Lower leg skin (tissue), 4 donors: ENCODE data around the gene EIF1AD. TPM values are rescaled to one million over a fixed set of nuclear protein-coding genes. Genes with fewer than 3 reads are reported as not detected.
A peak's percentile ranks its signal among the peaks of the same experiment; 100 is the strongest.

Experiments used
- DNase-seq, 2 donors: peaks; one replicate each; pipeline ENCODE4 v3.0.0-alpha.2; 2019; ENCODE audit warnings: low spot score in 2 of 2
- H3K4me3 ChIP-seq: fragments of 200-600 bp; sonication (generic); 2 replicates; pipeline ENCODE4 v1.5.1; 2017; ENCODE audit warnings: mild to moderate bottlenecking, low read depth; ENCODE audit not compliant: poor library complexity, severe bottlenecking
- POLR2A ChIP-seq, 2 donors: fragments of 450-650 bp; IDR thresholded peaks; one replicate each; pipeline ENCODE4 v1.6.1; 2016 to 2017; ENCODE audit warnings: antibody characterized with exemption in 2 of 2, mild to moderate bottlenecking in 1 of 2, moderate library complexity in 1 of 2
- WGBS, 2 donors: methylation state at CpG; one replicate each; pipeline ENCODE4 v1.1.5; 2018; 5-methylcytosine and 5-hydroxymethylcytosine counted together
- intact Hi-C: fragments of 100-400 bp; cut with DNase I; formaldehyde crosslinking; loops from one replicate; pipeline ENCODE4 v1.15.0; 2023; ENCODE audit warnings: low total_unique reads
- total RNA-seq, 4 donors: library from RNA; depleted of rRNA; stranded (reverse); fragments of >200 nt; gene quantifications; one replicate each; pipeline ENCODE4 v1.1.0, GENCODE V29; 2016
- TF ChIP-seq, protein P1 (sequence below), 3 donors: fragments of 450-650 bp; IDR thresholded peaks; one replicate each; pipeline ENCODE4 v1.5.1; 2016; ENCODE audit warnings: antibody characterized with exemption in 3 of 3, mild to moderate bottlenecking in 3 of 3, moderate library complexity in 2 of 3

EIF1AD gene
- total RNA-seq, 4 donors from 2014 or later, result 48.3 to 66.0 (median 57.2) TPM

DNA sequence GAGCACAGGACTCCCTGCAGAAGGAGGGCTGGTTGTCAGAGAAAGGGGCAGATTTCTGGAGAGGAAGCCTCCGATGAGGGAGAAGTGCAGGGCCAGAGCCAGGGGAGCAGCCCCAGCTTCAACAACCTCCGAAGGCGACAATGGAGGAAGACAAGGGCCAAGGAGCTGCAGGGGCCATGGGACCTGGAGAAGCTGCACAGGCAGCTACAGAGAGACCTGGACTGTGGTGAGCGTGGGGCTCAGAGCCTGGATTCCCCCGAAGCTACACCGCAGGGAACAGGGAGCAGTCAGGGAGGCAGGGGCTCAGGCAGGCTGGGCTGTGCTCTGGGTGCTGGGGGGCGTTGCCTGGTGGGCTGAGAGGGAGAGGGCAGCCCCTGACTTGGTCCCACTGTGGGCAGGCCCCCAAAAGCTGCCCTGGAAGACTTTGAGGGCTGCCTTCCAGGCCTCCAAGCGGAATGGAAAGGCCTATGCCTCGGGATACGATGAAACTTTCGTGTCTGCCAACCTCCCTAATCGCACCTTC, 54.3 kb downstream of the EIF1AD start:
- no peak for TF ChIP-seq POLR2A (IDR thresholded peaks at IDR 0.05)
- TF ChIP-seq, protein P1, sequence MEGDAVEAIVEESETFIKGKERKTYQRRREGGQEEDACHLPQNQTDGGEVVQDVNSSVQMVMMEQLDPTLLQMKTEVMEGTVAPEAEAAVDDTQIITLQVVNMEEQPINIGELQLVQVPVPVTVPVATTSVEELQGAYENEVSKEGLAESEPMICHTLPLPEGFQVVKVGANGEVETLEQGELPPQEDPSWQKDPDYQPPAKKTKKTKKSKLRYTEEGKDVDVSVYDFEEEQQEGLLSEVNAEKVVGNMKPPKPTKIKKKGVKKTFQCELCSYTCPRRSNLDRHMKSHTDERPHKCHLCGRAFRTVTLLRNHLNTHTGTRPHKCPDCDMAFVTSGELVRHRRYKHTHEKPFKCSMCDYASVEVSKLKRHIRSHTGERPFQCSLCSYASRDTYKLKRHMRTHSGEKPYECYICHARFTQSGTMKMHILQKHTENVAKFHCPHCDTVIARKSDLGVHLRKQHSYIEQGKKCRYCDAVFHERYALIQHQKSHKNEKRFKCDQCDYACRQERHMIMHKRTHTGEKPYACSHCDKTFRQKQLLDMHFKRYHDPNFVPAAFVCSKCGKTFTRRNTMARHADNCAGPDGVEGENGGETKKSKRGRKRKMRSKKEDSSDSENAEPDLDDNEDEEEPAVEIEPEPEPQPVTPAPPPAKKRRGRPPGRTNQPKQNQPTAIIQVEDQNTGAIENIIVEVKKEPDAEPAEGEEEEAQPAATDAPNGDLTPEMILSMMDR (IDR thresholded peaks at IDR 0.05), result no peak
- no peak overlapping the region for H3K4me3 ChIP-seq
- intact Hi-C loops, result no loop called here
- DNase-seq, result no peak
- 77 to 85% methylated on average over 12 of the region's 12 CpGs for WGBS, 2 donors

DNA sequence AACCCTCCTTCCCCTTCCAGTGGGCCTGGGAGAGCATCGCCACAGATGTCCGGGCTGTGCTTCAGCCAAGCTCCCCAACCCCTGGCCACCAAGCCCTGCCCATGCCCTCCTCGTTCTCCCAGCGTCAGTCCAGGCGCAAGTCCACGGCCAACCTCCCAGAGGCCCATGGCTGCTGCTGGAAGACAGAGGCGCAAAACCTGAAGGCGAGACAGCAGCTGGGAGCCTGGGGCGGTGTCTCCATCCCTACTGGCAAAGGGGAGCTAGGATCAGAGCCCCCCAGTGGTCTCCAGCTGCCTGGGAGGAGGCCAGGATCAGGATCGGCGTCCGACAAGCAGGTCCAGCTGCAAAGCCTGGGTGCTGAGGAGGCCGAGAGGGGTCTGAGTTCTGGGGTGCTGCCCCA, 54.8 kb downstream of the EIF1AD start:
- DNase-seq, result peak in 1 of 2 donors; percentile 80
- H3K4me3 ChIP-seq, result no peak overlapping the region
- 74 to 83% methylated on average over 8 to 13 of the region's 13 CpGs for WGBS, 2 donors
- intact Hi-C loops, result no loop called here
- TF ChIP-seq POLR2A (IDR thresholded peaks at IDR 0.05), result no peak
- TF ChIP-seq, protein P1 (IDR thresholded peaks at IDR 0.05), result no peak

DNA sequence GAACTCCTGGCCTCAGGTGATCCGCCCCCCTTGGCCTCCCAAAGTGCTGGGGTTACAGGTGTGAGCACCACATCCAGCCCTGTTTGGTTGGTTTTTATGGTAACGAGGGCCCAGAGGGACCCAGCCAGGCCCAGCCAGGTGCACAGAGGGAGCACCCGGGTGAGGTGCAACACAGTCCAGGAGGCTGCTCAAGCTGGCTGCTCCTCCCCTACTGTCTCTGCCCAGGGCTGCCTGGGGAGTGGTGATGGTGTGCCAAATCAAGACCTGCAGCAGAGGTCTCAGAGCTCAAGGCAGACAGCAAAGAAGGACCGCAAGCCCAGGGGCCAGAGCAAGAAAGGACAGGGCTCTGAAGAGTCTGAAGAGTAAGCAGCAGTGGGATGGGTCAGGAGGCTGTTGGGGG, 55.3 kb downstream of the EIF1AD start:
- intact Hi-C loops, result no loop called here
- 77 to 79% methylated on average over 4 of the region's 4 CpGs for WGBS, 2 donors
- no peak for DNase-seq
- TF ChIP-seq, protein P1 (IDR thresholded peaks at IDR 0.05), result no peak
- TF ChIP-seq POLR2A (IDR thresholded peaks at IDR 0.05), result no peak
- no peak overlapping the region for H3K4me3 ChIP-seq

Other genes with a start within 250 kb of the EIF1AD start
- gene AP5B1, start 221.2 kb downstream of the EIF1AD start, total RNA-seq, result 10 to 100 TPM; 32.2 to 44.3 (median 39.7) TPM
- gene OVOL1, start 215.1 kb downstream of the EIF1AD start, total RNA-seq, result 100 to 1,000 TPM in 2 of 4 donors, 10 to 100 TPM in 2; 74.8 to 159 (median 105) TPM
- under 1 TPM; 0.21 to 0.99 (median 0.67) TPM for gene SNX32, start 168.2 kb downstream of the EIF1AD start, total RNA-seq
- gene CFL1, start 144.0 kb downstream of the EIF1AD start, total RNA-seq, result 100 to 1,000 TPM; 417 to 706 (median 504) TPM
- 10 to 100 TPM; 29.3 to 38.1 (median 37.1) TPM for gene MUS81, start 141.7 kb downstream of the EIF1AD start, total RNA-seq
- 10 to 100 TPM; 12.0 to 29.8 (median 16.3) TPM for gene EFEMP2, start 129.4 kb downstream of the EIF1AD start, total RNA-seq
- gene CTSW, start 122.3 kb downstream of the EIF1AD start, total RNA-seq, result under 1 TPM in 3 of 4 donors, not detected in 1; 0.29 to 0.55 (median 0.29) TPM
- 100 to 1,000 TPM in 2 of 4 donors, 10 to 100 TPM in 2; 69.4 to 103 (median 86.2) TPM for gene FIBP, start 113.7 kb downstream of the EIF1AD start, total RNA-seq
- gene CCDC85B, start 111.5 kb downstream of the EIF1AD start, total RNA-seq, result 10 to 100 TPM; 44.9 to 61.0 (median 53.1) TPM
- 1 to 10 TPM; 2.4 to 7.5 (median 5.3) TPM for gene FOSL1, start 101.8 kb downstream of the EIF1AD start, total RNA-seq
- gene C11orf68, start 83.1 kb downstream of the EIF1AD start, total RNA-seq, result 10 to 100 TPM; 21.2 to 32.8 (median 26.5) TPM
- 100 to 1,000 TPM in 2 of 4 donors, 10 to 100 TPM in 2; 81.5 to 152 (median 107) TPM for gene DRAP1, start 82.7 kb downstream of the EIF1AD start, total RNA-seq
- gene TSGA10IP, start 56.7 kb downstream of the EIF1AD start, total RNA-seq, result not detected
- 10 to 100 TPM; 35.0 to 73.5 (median 55.4) TPM for gene SART1, start 40.4 kb downstream of the EIF1AD start, total RNA-seq
- gene BANF1, start 346 bp upstream of the EIF1AD start, total RNA-seq, result 10 to 100 TPM; 29.3 to 41.0 (median 36.1) TPM
- 1,000 to 10,000 TPM in 3 of 4 donors, 100 to 1,000 TPM in 1; 734 to 2,600 (median 1,315) TPM for gene CST6, start 9.9 kb upstream of the EIF1AD start, total RNA-seq
- gene CATSPER1, start 24.3 kb upstream of the EIF1AD start, total RNA-seq, result not detected
- not detected for gene GAL3ST3, start 47.0 kb upstream of the EIF1AD start, total RNA-seq
- 100 to 1,000 TPM in 3 of 4 donors, 10 to 100 TPM in 1; 94.3 to 160 (median 114) TPM for gene SF3B2, start 50.2 kb upstream of the EIF1AD start, total RNA-seq
- 10 to 100 TPM; 26.7 to 41.1 (median 32.4) TPM for gene PACS1, start 68.1 kb upstream of the EIF1AD start, total RNA-seq